H7 (cell line): Measurements from ENCODE around the gene HOXA11. TPM values are rescaled to one million over a fixed set of nuclear protein-coding genes. Genes with fewer than 3 reads are reported as not detected.

Experiments used
- DNase-seq: peaks from one replicate; pipeline ENCODE4 v3.0.0; 2012
- H3K27me3 ChIP-seq: 2 replicates; pipeline ENCODE4 v1.6.0; 2011; ENCODE audit warnings: mild to moderate bottlenecking, low read length; ENCODE audit not compliant: control insufficient read depth, insufficient read depth
- H3K36me3 ChIP-seq: replicated peaks from 2 replicates; pipeline ENCODE4 v1.5.1; 2011; ENCODE audit warnings: low read length; ENCODE audit not compliant: control insufficient read depth, insufficient read depth
- H3K4me3 ChIP-seq: 2 replicates; pipeline ENCODE4 v1.5.1; 2011; ENCODE audit warnings: low read depth, mild to moderate bottlenecking, control low read depth, low read length, moderate library complexity; ENCODE audit not compliant: insufficient read depth
- total RNA-seq: library from RNA; depleted of rRNA; stranded (reverse); fragments of >200 nt; shearing (Covaris generic); gene quantifications from 2 replicates; pipeline ENCODE4 v1.2.3, GENCODE V29; 2014

HOXA11 gene
- total RNA-seq, 1 experiment from 2014 or later = not detected

DNA sequence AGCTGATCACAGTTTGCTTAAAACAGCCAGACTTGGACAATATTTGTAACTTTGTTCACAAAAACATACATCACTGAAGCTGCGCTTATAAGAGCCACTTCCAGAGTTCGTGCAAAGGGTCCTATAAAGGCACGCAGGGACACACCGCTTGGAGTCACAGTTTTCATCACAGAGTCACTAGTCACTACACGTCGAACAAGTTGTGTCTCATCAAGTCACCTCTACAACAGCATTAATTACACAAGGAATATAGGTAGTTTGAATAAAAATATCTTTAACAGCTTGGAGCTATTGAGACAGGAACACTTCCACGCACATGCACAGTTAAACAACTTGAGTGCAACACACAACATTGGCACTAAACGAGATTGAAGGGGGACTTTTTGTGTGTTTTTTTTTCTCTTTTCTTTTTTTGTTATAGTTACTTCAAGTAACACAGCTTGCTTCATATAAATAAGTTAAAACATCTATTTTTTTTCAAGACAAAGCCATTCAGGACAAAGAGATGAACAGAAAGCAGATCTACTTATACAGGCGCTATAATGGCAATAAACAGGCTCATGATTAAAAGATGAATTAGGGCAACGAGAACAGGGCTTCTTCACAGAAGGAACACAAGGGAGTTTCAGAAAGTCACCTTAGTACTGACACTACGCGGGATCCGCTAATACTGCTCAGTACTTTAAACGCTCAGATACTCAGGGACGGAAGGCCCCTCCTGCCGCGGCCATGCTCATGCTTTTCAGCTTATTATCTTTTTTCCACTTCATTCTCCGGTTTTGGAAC, 43.7 kb downstream of the HOXA11 start:
- DNase-seq = no peak
- Histone ChIP-seq H3K27me3 (peaks cover 99% of the 10 kb centered on the region), H3K4me3 (no peak overlapping the region), H3K36me3 (no peaks in the 10 kb centered on the region)

GRCh38 chr7:27140126-27140857, 44.7 kb downstream of the HOXA11 start:
- Histone ChIP-seq H3K27me3 (peaks cover 99% of the 10 kb centered on the region), H3K36me3 (no peaks in the 10 kb centered on the region), H3K4me3 (no peak overlapping the region)
- peak; percentile 38 for DNase-seq

- H3K27me3 ChIP-seq = peaks cover 99% of the 10 kb centered on the region
- DNase-seq = peak; percentile 82
- H3K4me3 ChIP-seq = no peak overlapping the region
- no peaks in the 10 kb centered on the region for H3K36me3 ChIP-seq
Measured at GRCh38 chr7:27139334-27140125, 45.5 kb downstream of the HOXA11 start.

- DNase-seq = no peak
- H3K4me3 ChIP-seq = no peak overlapping the region
Measured at GRCh38 chr7:27138985-27139333, 46.1 kb downstream of the HOXA11 start.

GRCh38 chr7:27138472-27138871, 46.6 kb downstream of the HOXA11 start:
- Histone ChIP-seq H3K27me3 (peaks cover 100% of the 10 kb centered on the region), H3K4me3 (no peak overlapping the region), H3K36me3 (no peaks in the 10 kb centered on the region)
- no peak for DNase-seq

More at GRCh38 chr7:27138985-27139333, 46.1 kb downstream of the HOXA11 start:
- Histone ChIP-seq H3K27me3 (peaks cover 99% of the 10 kb centered on the region), H3K36me3 (no peaks in the 10 kb centered on the region)

DNA sequence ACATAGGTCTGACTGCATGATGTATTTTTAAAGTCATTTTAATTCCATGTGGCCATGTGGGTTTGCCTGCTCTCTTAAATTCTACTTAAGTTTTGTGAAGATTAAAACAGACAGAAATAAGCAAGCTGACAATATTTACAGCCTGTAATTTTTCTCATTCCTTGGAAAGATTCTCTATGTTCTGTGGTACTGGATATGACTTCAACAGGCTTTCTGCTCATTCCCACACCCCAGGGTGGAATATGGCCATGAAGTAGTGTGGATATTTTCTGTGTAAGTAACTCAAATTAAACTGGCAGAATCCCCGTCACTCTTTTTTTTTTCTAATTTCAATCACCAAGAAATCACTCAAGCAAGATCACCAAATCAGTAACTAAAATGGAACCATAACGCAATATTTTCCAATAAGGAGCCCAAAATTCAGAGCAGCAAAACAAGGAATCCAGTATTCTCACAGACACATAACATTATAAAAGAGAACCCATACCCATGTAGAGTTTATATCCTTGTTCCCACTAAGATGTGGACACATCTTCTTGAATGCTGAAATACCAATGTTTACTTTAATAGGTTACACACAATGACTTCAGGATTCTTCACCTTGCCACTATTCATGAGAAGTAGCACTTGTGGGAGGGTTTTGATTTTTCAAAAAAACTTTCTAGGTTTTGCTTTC, 47.3 kb downstream of the HOXA11 start:
- Histone ChIP-seq H3K36me3 (no peaks in the 10 kb centered on the region), H3K4me3 (no peak overlapping the region), H3K27me3 (peaks cover 100% of the 10 kb centered on the region)
- DNase-seq = no peak

- no peak for DNase-seq
- Histone ChIP-seq H3K4me3 (no peak overlapping the region), H3K27me3 (peaks cover 98% of the 10 kb centered on the region)
Measured at GRCh38 chr7:27134392-27134791, 50.6 kb downstream of the HOXA11 start.

GRCh38 chr7:27133409-27134231, 51.4 kb downstream of the HOXA11 start:
- peaks cover 98% of the 10 kb centered on the region for H3K27me3 ChIP-seq
- no peaks in the 10 kb centered on the region for H3K36me3 ChIP-seq
- no peak overlapping the region for H3K4me3 ChIP-seq
- DNase-seq = peak; percentile 30

More at GRCh38 chr7:27134392-27134791, 50.6 kb downstream of the HOXA11 start:
- H3K36me3 ChIP-seq = no peaks in the 10 kb centered on the region

DNA sequence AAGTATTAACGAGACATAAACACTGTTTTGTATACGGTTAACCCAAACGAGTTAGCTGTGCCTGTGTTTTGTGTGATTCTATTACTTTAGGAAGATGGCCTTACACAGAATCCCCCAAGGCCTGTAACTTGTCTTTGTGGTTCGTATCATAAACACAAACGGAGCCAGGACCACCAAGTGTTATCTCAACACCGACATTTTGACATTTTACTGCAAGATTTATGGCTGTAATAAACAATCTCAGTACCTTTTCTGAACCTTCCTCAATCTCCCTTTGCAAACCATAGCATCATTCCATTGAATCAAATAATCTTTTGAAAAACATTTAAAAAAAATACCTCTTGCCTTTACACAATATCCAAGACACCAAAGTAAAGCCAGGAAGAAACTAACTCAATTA, 52.1 kb downstream of the HOXA11 start:
- Histone ChIP-seq H3K36me3 (no peaks in the 10 kb centered on the region), H3K4me3 (no peak overlapping the region), H3K27me3 (peaks cover 98% of the 10 kb centered on the region)
- DNase-seq = no peak

DNA sequence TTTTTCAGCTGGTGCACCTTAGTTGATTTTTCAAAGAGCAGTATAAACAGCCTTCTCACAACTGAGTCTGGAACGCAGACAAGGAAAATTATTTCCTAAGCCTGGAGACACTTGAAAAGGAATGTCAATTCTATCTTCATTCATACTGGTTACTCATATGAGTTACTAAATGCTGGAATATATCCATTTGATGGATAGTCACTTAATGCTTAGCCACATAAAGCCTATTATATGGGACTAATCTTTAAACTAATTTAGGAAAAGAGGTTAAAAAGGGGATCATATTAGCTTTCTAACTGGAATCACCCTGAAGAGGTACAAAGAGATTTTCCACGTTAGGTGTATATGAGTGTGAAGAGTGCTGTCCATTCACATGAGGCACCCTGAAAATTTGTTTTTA, 52.8 kb downstream of the HOXA11 start:
- peaks cover 98% of the 10 kb centered on the region for H3K27me3 ChIP-seq
- DNase-seq = no peak
- H3K36me3 ChIP-seq = no peaks in the 10 kb centered on the region
- H3K4me3 ChIP-seq = no peak overlapping the region

DNA sequence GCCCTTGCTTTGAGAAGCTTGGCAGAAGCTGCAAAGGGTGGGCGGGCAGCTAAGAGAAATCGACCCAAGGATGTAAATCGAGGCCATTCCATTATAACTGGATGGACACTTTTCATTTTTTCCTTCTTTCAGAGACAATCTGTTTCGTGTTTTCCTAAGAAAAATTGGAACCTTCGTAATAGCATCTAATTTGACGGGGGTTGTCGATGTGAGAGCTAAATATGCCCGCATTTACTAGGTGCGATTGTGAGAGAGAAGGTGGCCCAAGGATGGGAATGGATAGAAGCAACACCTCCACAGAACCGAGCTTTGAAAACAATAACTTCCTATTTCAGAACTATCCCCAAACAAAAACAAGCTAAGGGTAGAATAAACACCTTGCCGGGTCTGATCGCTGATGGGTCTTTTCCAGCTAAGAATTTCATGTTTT, 53.6 kb downstream of the HOXA11 start:
- DNase-seq = peak; percentile 24
- Histone ChIP-seq H3K27me3 (peaks cover 98% of the 10 kb centered on the region), H3K36me3 (no peaks in the 10 kb centered on the region), H3K4me3 (peak overlapping the region; percentile 47)
